GM21381 (cell line): ENCODE results near the gene ABRACL.
"Not testable (repeated sequence)": the region's sequence is repeated elsewhere in the genome, so short reads cannot be mapped to it uniquely, and the experiment has no call there.

Experiments used
- ATAC-seq: cut with Tn5 transposase; IDR thresholded peaks from one replicate; pipeline ENCODE4 v1.9.1; 2021; ENCODE audit warnings: mild to moderate bottlenecking, moderate library complexity; ENCODE audit not compliant: unreplicated experiment

Gene ABRACL

GRCh38 chr6:139028658-139029469, at the start of gene ABRACL:
Gene ABRACL, plus strand, starts transcription at chr6:139028745. Its CDS starts 5,416 bp downstream, at chr6:139034161.
- ATAC-seq = peak; percentile 61

GRCh38 chr6:138979365-138979764, 49.2 kb upstream of the ABRACL start:
- ATAC-seq = no peak

- no peak for ATAC-seq
These were observed 48.5 kb upstream of the ABRACL start for GRCh38 chr6:138979813-138980668.

DNA sequence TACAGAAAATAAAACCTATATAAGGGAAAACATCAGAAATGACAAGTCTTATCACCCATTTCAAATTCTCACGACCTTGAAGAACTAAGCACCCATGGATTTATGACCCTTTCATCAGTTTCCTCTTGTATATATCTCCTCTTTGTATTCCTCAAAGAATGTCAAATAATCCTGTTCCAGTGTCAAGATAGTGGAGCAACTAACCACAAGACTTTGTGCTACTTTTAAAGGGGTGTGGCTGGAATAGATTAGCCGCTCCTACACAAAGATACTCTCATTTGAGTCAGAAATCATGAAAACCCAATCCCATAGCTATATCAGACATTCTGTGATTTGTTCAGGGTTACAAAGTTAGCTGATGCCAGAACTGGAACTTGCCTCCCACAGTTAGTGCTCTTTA, 47.1 kb upstream of the ABRACL start:
- no peak for ATAC-seq

GRCh38 chr6:138986578-138986977, 42.0 kb upstream of the ABRACL start:
- ATAC-seq = no peak

DNA sequence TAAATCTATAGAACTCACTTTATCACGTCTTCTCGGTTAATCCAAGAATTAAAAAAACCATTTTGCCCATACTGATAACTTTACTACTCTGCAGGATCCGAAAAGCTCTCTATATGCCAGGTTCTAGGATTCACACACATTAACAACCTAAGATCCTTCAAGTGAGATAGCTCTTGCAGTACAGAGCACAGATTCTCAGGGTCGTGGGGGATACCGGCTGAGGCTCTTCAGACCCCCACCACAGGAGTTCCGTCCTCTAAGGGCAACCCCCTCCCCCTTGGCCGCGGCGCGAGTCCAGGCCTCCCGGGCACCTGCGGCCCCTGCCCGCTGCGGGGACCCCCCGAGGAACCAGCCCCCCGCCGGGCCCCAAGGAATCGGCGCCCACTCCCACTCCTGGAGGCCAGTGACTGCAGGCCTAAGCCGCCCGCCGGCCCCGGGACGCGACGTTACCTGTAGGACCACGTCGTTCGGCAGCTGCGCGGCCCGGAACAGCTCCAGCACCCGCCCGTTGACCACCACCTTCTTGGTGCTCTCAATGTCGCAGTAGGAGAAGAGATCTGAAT, 41.4 kb upstream of the ABRACL start:
- ATAC-seq = no peak

DNA sequence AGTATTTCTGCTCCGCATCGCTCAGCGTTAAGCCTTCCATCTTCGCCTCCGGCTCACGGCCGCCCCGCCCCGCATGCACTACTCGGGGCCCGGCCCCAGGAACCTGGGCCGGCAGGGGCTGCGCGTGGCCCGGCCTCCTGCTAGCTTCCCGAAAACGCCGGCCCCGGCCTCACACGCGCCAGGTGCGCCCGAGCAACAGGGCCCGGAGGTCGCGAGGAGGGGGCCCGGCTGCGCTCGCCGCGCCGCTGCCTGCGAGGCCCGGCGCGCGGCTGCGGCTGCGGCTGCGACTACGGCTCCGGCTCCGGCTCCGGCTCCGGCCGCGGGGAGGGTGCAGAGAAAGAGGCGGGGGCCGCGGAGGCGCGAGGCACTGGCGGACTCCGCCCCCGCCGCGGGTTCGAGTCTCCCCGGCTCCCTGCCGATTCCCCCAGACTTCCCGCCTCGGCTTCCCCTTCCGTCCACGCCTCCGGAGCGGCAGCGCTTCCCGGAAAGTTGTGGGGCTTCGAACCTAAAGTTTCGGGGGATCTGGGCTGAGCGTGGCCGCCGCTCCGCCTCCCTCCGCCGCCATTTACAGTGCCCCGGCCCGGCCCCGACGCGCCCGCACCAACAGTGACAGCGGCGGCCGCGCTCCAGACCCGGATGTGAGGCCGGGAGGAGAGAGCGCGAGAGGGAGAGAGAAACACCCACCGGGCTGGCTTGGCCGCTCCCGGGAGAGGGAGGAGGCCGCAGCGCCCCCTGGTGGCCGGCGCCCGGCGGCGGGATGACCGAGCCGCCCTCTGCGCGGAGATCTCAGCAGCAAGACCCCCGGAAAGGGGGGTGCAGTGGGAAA, 40.7 kb upstream of the ABRACL start, which contains the start of gene REPS1:
Gene REPS1 (minus strand): TSS at position 611 of the 826 bp plus-strand sequence. CDS start 571 bp downstream, at position 40.
- ATAC-seq = peak; percentile 88

GRCh38 chr6:138988469-138988834, 40.1 kb upstream of the ABRACL start:
- peak; percentile 30 for ATAC-seq

DNA sequence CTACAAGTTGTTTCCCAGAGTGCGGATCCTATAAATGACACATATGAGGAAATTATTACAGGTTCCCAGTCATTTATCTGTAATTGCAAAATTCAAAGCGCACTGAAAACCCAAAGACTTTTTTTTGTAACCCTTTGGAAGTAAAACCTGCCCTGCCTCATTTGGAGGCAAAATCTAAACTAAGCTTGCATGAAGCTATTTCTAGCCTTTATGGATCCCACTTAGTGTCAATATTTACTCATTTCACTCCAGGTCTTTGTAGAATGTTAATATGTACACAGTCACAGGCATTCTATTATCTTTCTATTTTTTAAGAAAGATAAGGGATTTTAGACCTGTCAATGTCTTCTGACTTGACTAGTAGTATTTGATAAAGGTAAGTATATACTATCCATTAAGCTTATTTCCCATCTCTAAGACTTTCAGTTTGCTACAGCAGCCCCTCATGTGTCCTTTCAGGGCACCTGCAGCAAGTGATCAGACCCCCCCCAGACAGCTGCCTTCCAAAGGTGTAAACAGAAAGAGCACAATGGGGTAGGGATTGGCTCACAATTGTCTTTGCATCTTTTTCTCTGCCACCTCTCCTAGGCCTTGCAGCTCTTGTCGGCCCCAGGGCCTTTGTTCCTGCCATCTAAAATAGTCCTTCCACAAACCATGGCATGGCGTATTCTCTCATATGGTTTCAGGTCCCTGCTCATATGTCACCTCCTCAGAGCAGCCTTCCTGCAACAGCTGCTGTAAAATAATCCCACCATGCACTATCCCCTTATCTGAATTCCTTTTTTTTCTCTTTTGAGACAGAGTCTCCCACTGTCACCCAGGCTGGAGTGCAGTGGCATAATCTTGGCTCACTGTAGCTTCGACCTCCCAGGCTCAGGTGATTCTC, 39.2 kb upstream of the ABRACL start:
- no peak for ATAC-seq

GRCh38 chr6:138991206-138991605, 37.3 kb upstream of the ABRACL start:
- no peak for ATAC-seq

DNA sequence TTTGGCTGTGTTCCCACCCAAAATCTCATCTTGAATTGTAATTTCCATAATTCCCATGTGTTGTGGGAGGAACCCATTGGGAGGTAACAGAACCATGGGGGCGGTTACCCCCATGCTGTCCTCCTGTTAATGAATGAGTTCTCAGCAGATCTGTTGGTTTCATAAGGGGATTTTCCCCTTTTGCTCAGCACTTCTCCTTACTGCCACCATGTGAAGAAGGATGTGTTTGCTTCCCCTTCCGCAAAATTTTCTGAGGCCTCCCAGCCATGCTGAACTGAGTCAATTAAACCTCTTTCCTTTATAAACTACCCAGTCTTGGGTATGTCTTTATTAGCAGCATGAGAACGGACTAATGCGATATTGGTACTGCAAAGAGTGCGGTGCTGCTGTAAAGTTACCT, 35.6 kb upstream of the ABRACL start:
- not testable (repeated sequence) for ATAC-seq

GRCh38 chr6:138993410-138993809, 35.1 kb upstream of the ABRACL start:
- not testable (repeated sequence) for ATAC-seq

- no peak for ATAC-seq
These were observed 32.0 kb upstream of the ABRACL start for GRCh38 chr6:138996524-138996923.

DNA sequence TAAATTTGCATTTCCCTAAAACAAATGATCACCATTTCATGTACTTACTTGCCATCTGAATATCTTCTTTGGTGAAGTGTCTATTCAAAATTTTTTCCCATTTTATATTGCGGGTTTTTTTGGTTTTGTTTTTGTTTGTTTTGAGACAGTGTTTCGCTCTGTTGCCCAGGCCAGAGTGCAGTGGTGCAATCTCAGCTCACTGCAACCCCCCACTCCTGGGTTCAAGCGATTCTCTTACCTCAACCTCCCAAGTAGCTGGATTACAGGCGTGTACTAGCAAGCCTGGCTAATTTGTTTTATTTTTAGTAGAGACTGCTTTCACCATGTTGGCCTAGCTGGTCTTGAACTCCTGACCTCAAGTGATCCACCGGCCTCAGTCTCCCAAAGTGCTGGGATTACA, 31.4 kb upstream of the ABRACL start:
- ATAC-seq = no peak

DNA sequence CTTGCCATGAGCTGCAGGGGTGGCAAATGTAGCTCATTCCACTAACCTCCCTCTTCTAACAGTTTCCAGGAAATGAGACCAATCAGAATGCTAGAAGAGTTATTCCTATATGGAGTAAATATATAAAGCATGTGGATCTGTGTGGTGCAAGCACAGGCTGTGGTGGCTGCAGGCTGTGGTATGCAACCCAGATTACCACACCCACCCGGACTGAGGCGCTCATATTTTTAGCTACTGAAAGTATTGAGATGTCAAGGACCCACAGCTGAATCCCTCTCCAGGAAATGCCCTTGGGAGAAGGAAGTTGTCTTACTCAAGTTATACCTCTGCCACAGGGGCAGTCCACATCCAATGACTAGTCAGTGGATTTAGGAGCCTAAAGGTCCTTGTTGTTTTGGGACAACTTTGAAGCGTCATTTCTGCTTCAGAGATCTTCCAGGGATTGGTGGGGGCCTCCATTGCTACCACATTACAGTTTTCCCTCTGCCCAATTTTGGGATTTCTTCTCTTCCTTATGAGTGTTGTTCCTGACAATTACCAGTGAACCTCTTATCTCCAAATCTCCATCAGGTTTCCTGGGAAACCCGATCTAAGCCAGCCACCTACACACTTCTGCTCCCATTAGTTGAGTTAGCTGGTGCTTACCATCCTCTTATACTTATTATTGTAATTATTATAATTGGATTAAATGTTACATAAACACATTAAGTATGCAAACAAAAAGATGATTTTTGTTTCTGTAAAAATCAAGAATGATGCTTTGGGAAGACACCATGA, 28.4 kb upstream of the ABRACL start:
- no peak for ATAC-seq

DNA sequence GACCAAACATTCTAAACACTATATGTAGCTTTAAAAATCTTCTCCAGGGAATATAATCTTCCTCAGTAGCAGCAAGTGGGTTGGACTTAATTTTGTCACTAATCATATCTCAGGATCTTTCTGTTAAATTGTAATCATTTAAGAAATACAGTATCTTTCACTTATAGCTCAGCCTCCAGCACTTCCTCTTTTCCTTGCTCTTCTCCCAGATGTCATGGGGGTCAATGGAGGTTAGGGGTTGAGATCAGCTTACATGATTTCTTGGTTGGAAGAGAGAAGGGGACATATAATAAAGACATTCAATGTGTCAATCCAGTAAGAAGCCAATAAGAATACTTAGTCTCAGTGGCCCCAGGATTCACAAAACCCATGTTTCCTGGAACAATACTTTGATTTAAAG, 24.8 kb upstream of the ABRACL start:
- ATAC-seq = no peak

DNA sequence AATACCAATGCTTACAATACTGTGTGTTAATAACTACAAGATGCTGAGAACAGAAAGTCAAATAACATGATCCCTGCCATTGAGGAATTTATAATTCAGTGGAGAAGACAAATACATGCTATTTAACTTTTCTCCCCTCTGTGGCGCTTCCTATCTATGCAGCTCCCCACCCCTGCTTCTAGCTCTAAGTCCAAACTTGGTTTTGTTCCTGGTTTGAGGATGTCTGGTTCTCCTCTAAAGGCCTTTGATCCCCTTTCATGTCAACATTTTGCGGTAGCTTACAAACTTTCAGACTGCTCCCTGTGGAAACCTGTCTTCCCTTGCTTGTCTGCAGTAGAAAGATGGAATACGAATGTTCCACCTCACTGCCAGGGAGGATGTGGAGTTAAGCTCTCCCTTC, 22.1 kb upstream of the ABRACL start:
- ATAC-seq = no peak

- no peak for ATAC-seq
These were observed 21.1 kb upstream of the ABRACL start for GRCh38 chr6:139007428-139007827.

- no peak for ATAC-seq
These were observed 20.4 kb upstream of the ABRACL start for GRCh38 chr6:139008117-139008516.
